Hepatocyte (in vitro differentiated cells): ENCODE results near the gene QSOX2. TPM values are rescaled to one million over a fixed set of nuclear protein-coding genes. Genes with fewer than 3 reads are reported as not detected.

Experiments
- DNase-seq: peaks from one replicate; pipeline ENCODE4 v3.0.0-alpha.2; 2016; ENCODE audit warnings: low spot score
- H2AFZ ChIP-seq: fragments of 200-600 bp; sonication (generic); 2 replicates; pipeline ENCODE4 v1.6.0; 2016; ENCODE audit warnings: antibody characterized with exemption, mild to moderate bottlenecking
- H3K27ac ChIP-seq: fragments of 200-600 bp; sonication (generic); 2 replicates; pipeline ENCODE4 v1.5.1; 2016; ENCODE audit warnings: mild to moderate bottlenecking
- H3K27me3 ChIP-seq: fragments of 200-600 bp; sonication (generic); 2 replicates; pipeline ENCODE4 v1.6.1; 2016
- H3K36me3 ChIP-seq: fragments of 200-600 bp; sonication (generic); replicated peaks from 2 replicates; pipeline ENCODE4 v1.5.1; 2016; ENCODE audit warnings: low read depth; ENCODE audit not compliant: insufficient read depth
- H3K4me1 ChIP-seq: fragments of 200-600 bp; sonication (generic); 2 replicates; pipeline ENCODE4 v1.5.1; 2016; ENCODE audit warnings: mild to moderate bottlenecking, moderate library complexity; ENCODE audit not compliant: insufficient read depth
- H3K4me2 ChIP-seq: fragments of 200-600 bp; sonication (generic); 2 replicates; pipeline ENCODE4 v1.6.0; 2016
- H3K4me3 ChIP-seq: fragments of 200-600 bp; sonication (generic); 2 replicates; pipeline ENCODE4 v1.5.1; 2016; ENCODE audit warnings: mild to moderate bottlenecking
- H3K79me2 ChIP-seq: fragments of 200-600 bp; sonication (generic); 2 replicates; pipeline ENCODE4 v1.6.0; 2017; ENCODE audit warnings: mild to moderate bottlenecking
- H3K9me2 ChIP-seq: fragments of 200-600 bp; sonication (generic); replicated peaks from 2 replicates; pipeline ENCODE4 v1.6.0; 2017; ENCODE audit warnings: mild to moderate bottlenecking; ENCODE audit not compliant: insufficient read depth
- H3K9me3 ChIP-seq: fragments of 200-600 bp; sonication (generic); 2 replicates; pipeline ENCODE4 v1.5.1; 2016; ENCODE audit warnings: low read depth, mild to moderate bottlenecking
- H4K20me1 ChIP-seq: fragments of 200-600 bp; sonication (generic); 2 replicates; pipeline ENCODE4 v1.6.0; 2016; ENCODE audit warnings: mild to moderate bottlenecking; ENCODE audit not compliant: insufficient read depth, poor library complexity, severe bottlenecking
- EZH2 ChIP-seq: fragments of 200-600 bp; sonication (generic); IDR thresholded peaks from 2 replicates; pipeline ENCODE4 v1.6.1; 2016; ENCODE audit warnings: antibody characterized with exemption, mild to moderate bottlenecking, borderline replicate concordance
- EZH2phosphoT487 ChIP-seq: fragments of 200-600 bp; sonication (generic); IDR thresholded peaks from one replicate; pipeline ENCODE4 v1.6.1; 2018; ENCODE audit warnings: antibody characterized with exemption, mild to moderate bottlenecking, low read depth, moderate library complexity; ENCODE audit not compliant: unreplicated experiment, severe bottlenecking
- WGBS: methylation state at CpG from one replicate; pipeline ENCODE4 v1.1.6; 2016; ENCODE audit warnings: low lambda C conversion rate; ENCODE audit errors: missing lambda C conversion rate; 5-methylcytosine and 5-hydroxymethylcytosine counted together
- polyA plus RNA-seq: library from polyadenylated mRNA; unstranded; fragments of >200 nt; fragmentation: Nextera tagmentation; extraction: Ambion mirVana; gene quantifications from 2 replicates; pipeline ENCODE4 v1.2.1, GENCODE V29; 2016
- total RNA-seq: library from RNA; depleted of rRNA; stranded (reverse); fragments of >200 nt; gene quantifications from 2 replicates; pipeline ENCODE4 v1.2.3, GENCODE V29; 2014
- TF ChIP-seq, protein P1 (sequence below): fragments of 200-600 bp; sonication (generic); IDR thresholded peaks from 2 replicates; pipeline ENCODE4 v1.5.1; 2016; ENCODE audit warnings: antibody characterized with exemption, mild to moderate bottlenecking; ENCODE audit not compliant: poor library complexity

QSOX2 gene
- total and polyA plus RNA-seq, 2 experiments from 2014 or later: 3.3 to 11.0 TPM

- Histone ChIP-seq H3K79me2 (no peaks in the 10 kb centered on the region), H3K9me3 (no peaks in the 10 kb centered on the region), H3K36me3 (no peaks in the 10 kb centered on the region), H2AFZ (no peak overlapping the region), H3K27ac (no peak overlapping the region), H3K4me2 (no peak overlapping the region), H3K9me2 (no peaks in the 10 kb centered on the region), H3K4me1 (peaks cover 3% of the 10 kb centered on the region), H3K4me3 (no peak overlapping the region), H4K20me1 (no peaks in the 10 kb centered on the region), H3K27me3 (no peaks in the 10 kb centered on the region)
- 75% methylated on average over 30 of the region's 30 CpGs for WGBS
- no peak for DNase-seq
- TF ChIP-seq EZH2phosphoT487 (no peak), EZH2 (no peak)
- TF ChIP-seq, protein P1, sequence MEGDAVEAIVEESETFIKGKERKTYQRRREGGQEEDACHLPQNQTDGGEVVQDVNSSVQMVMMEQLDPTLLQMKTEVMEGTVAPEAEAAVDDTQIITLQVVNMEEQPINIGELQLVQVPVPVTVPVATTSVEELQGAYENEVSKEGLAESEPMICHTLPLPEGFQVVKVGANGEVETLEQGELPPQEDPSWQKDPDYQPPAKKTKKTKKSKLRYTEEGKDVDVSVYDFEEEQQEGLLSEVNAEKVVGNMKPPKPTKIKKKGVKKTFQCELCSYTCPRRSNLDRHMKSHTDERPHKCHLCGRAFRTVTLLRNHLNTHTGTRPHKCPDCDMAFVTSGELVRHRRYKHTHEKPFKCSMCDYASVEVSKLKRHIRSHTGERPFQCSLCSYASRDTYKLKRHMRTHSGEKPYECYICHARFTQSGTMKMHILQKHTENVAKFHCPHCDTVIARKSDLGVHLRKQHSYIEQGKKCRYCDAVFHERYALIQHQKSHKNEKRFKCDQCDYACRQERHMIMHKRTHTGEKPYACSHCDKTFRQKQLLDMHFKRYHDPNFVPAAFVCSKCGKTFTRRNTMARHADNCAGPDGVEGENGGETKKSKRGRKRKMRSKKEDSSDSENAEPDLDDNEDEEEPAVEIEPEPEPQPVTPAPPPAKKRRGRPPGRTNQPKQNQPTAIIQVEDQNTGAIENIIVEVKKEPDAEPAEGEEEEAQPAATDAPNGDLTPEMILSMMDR: no peak
Observed at GRCh38 chr9:136249877-136250559, 4.4 kb upstream of the QSOX2 start.

DNA sequence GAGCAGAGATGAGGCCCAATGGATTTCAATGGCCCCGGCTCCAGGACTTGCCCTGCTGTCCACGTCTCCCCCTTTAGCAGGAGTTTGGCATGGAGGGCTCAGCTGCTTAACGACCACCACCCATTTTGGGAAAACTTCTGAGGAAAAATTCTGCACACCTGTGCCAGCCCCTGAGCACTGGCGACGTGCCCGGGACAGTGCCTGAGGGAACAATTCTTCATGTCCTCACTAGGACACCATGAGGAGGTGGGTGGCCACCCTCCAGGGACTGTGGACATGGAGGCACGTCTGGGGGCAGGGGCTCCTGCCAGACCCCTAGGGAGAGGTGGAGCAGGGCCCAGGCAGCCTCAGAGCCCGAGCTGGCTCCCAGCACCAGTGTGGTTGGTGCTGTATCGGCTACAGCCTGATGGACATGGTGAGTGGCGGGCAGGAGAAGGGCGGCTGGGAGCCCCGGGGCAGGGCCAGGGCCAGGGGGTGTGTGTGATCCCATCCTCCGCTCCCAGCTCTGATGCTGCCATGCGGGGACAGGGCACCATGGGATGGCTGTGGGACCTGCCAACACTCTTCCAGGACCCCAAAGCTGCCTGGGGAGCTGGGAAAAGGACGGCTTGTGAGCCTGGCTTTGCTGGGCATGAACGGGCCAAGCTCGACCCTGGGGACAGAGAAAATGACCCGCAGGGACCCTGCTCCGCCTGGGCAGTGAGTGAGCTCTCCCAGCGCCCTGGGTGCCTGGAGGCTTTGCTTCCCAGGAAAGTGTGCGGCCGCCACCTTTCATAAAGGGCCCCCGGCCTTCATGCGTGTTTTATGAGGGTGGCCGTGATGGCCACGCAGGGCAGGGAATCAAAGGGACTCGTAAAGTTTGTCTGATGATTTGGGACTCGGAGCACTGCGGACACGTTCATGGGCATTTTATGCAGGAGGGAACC lies 3.6 kb upstream of the QSOX2 start:
- Histone ChIP-seq H3K27ac (no peak overlapping the region), H3K4me2 (no peak overlapping the region), H3K4me1 (peaks cover 10% of the 10 kb centered on the region), H3K9me2 (no peaks in the 10 kb centered on the region), H3K79me2 (peaks cover 8% of the 10 kb centered on the region), H3K4me3 (no peak overlapping the region), H4K20me1 (peaks cover 5% of the 10 kb centered on the region), H3K9me3 (no peaks in the 10 kb centered on the region), H3K27me3 (no peaks in the 10 kb centered on the region), H2AFZ (no peak overlapping the region), H3K36me3 (no peaks in the 10 kb centered on the region)
- DNase-seq: no peak
- 76% methylated on average over 30 of the region's 30 CpGs for WGBS
- no peak for TF ChIP-seq EZH2
- TF ChIP-seq, protein P1: no peak
- TF ChIP-seq EZH2phosphoT487: no peak

DNA sequence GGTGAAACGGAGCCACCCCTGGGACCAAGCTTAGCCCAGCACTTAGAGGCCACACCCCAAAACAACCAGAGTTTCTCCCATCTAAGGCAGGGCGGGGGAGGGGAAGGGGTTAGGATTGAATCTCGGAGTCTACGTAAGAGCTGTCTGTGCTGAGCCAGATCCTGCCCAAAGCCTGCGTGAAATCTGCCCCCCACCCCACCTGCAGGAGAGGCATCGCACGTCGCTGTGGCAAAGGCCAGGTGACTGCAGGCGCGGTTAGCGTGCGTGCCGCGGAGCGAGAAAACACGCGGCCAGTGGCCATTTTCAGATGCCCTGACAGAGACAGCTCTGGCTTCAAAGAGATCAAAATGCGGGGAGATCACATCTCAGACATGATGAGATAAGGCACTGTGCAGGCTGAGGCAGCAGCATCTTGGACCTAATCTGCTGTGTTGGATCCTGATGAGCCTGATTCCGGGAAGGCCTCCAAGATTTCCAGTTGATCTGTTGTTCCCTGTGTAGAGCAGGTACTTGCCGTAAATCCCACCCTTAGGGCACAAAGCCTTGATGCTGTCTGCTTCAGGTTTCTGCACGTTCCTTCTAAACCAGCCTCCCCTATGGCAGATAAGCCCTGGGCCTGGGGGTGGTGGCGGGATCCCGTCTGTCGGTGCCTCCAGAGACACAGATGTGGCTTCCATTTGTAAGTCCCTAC lies 2.5 kb upstream of the QSOX2 start:
- Histone ChIP-seq H3K4me3 (no peak overlapping the region), H3K9me2 (no peaks in the 10 kb centered on the region), H3K9me3 (no peaks in the 10 kb centered on the region), H3K27ac (no peak overlapping the region), H2AFZ (no peak overlapping the region), H4K20me1 (peaks cover 14% of the 10 kb centered on the region), H3K79me2 (peaks cover 19% of the 10 kb centered on the region), H3K27me3 (no peaks in the 10 kb centered on the region), H3K4me1 (peaks cover 12% of the 10 kb centered on the region), H3K36me3 (no peaks in the 10 kb centered on the region), H3K4me2 (no peak overlapping the region)
- 69% methylated on average over 24 of the region's 24 CpGs for WGBS
- DNase-seq: no peak
- TF ChIP-seq EZH2 (no peak), EZH2phosphoT487 (no peak)
- TF ChIP-seq, protein P1: no peak
